ENCODE results near the gene AGER. TPM values are rescaled to one million over a fixed set of nuclear protein-coding genes. Genes with fewer than 3 reads are reported as not detected.

The AGER gene
- polyA plus RNA-seq, 2 of the 4 experiments (the other 2 are of a cell fraction), result 1.6 to 2.4 TPM

- TF ChIP-seq USF2 (IDR thresholded peaks at IDR 0.05), result no peak
- TF ChIP-seq, protein P1, sequence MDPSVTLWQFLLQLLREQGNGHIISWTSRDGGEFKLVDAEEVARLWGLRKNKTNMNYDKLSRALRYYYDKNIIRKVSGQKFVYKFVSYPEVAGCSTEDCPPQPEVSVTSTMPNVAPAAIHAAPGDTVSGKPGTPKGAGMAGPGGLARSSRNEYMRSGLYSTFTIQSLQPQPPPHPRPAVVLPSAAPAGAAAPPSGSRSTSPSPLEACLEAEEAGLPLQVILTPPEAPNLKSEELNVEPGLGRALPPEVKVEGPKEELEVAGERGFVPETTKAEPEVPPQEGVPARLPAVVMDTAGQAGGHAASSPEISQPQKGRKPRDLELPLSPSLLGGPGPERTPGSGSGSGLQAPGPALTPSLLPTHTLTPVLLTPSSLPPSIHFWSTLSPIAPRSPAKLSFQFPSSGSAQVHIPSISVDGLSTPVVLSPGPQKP (IDR thresholded peaks at IDR 0.05; ENCODE audit: low read depth, low read length), result no peak
- no peak for TF ChIP-seq ZSCAN20 (CRISPR knock-in tag; IDR thresholded peaks at IDR 0.05)
These were observed 11.5 kb upstream of the AGER start (continued) for GRCh38 chr6:32195652-32195901.

DNA sequence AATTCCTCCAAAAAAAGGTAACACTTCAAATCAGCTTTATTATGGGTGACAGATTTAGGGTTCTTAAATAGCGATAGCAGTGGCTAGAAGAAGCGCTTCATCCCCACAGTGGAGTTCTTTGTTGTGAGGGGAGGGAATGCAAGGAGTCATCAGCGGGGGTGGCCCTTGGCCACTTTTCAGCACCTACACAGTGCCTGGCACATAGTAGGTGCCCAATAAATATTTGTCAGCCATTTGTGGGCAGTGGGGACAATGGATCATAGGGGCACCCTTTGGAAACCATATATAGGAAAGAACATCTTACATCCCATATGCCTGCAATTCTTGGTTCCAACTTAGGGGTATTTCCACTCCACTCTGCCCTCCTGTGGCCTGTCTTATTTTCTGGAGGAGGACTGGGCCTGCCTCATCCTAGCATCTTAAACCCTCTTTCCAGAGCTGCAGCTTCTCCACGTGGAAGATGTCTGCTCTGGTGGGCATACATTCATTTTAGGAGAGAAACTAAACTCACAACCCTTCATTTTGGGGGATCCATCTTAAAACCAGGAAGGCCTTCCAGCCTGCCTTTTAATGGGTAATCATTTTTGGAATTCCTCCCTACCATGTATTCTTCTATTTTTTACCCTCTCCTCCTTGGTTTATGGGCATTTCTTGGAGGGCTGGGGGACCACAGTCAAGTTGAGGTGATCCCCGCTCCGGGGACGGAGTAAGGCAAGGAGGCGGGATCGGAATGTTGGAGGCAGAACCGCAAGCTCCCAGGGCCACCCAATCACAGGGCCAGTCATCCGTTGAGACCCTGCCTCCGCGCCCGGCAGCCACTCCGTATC, 11.0 kb upstream of the AGER start:
- Histone ChIP-seq H3K9me3 (no peaks in the 10 kb centered on the region), H3K27ac (peak overlapping the region; percentile 90 to 92), H3K4me2 (peak overlapping the region; percentile 91), H3K4me1 (peaks cover 29% of the 10 kb centered on the region), H3K4me3 (peak overlapping the region; percentile 53)
- DNase-seq (ENCODE audit: low read depth in 1 of 2, low spot score in 1 of 2) (peak; percentile 44 to 66), ATAC-seq (peak; percentile 91 to 95), FAIRE-seq (no peak)
- ChIA-PET CTCF (interaction anchor here (0.6 to 2.2 kb wide), 13 partner anchors 8 to 77 kb away, joined by 3 to 17 read pairs (median 4); partner anchors contain the start of genes EGFL8 and FKBPL), POLR2A (interaction anchor here (0.5 to 1.7 kb wide), 14 partner anchors 9 to 1112 kb away, joined by 3 to 24 read pairs (median 4); partner anchors contain the start of genes AGPAT1, ATF6B and FKBPL)
- 25% methylated on average over 10 of the region's 15 CpGs for WGBS (ENCODE audit: missing lambda C conversion rate)
- no peak for TF ChIP-seq ZNF302 (CRISPR knock-in tag; IDR thresholded peaks at IDR 0.05)
- 0 out of 5 replicates have a peak, but pooled peaks of 1 of the 2 experiments have one; percentile 3 for TF ChIP-seq JUN (IDR thresholded peaks at IDR 0.05)
- no peak for TF ChIP-seq TP53 (CRISPR knock-in tag; IDR thresholded peaks at IDR 0.05)
- TF ChIP-seq HOXB13 (CRISPR knock-in tag; IDR thresholded peaks at IDR 0.05; ENCODE audit: low read depth), result no peak
- no peak for TF ChIP-seq MAZ (IDR thresholded peaks at IDR 0.05; ENCODE audit: borderline replicate concordance, low read depth, low read length)
- TF ChIP-seq CBX2 (IDR thresholded peaks at IDR 0.05; ENCODE audit: borderline replicate concordance, low read depth), result no peak
- no peak for TF ChIP-seq MYC (IDR thresholded peaks at IDR 0.05; ENCODE audit: borderline replicate concordance, low read length)
- 0 out of 2 replicates have a peak, but pooled peaks have one; percentile 12 for TF ChIP-seq HOXB5 (CRISPR knock-in tag; IDR thresholded peaks at IDR 0.05)
- peak; percentile 58; the same call in 2 of the 3 replicates for TF ChIP-seq SMC3 (IDR thresholded peaks at IDR 0.05)
- no peak for TF ChIP-seq TFCP2L1 (CRISPR knock-in tag; IDR thresholded peaks at IDR 0.05)
- peak; percentile 51 for TF ChIP-seq CTCF (IDR thresholded peaks at IDR 0.05)
- no peak for TF ChIP-seq ESRRA (IDR thresholded peaks at IDR 0.05; ENCODE audit: borderline replicate concordance, low read length)
- no peak for TF ChIP-seq EHF (CRISPR knock-in tag; IDR thresholded peaks at IDR 0.05)
- TF ChIP-seq USF2 (IDR thresholded peaks at IDR 0.05), result no peak
- TF ChIP-seq POLR2A (IDR thresholded peaks at IDR 0.05; ENCODE audit: low read length), result peak; percentile 56
- TF ChIP-seq POLR2AphosphoS2 (conservative IDR thresholded peaks at IDR 0.05; ENCODE audit: low read length), result no peak
- TF ChIP-seq, protein P2, sequence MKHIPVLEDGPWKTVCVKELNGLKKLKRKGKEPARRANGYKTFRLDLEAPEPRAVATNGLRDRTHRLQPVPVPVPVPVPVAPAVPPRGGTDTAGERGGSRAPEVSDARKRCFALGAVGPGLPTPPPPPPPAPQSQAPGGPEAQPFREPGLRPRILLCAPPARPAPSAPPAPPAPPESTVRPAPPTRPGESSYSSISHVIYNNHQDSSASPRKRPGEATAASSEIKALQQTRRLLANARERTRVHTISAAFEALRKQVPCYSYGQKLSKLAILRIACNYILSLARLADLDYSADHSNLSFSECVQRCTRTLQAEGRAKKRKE (CRISPR knock-in tag; IDR thresholded peaks at IDR 0.05; ENCODE audit: low read depth), result no peak
- no peak for TF ChIP-seq RFX5 (IDR thresholded peaks at IDR 0.05)
- no peak for TF ChIP-seq FOSL2 (IDR thresholded peaks at IDR 0.05)
- no peak for TF ChIP-seq FOSL2 (CRISPR knock-in tag; IDR thresholded peaks at IDR 0.05)
- TF ChIP-seq, protein P3, sequence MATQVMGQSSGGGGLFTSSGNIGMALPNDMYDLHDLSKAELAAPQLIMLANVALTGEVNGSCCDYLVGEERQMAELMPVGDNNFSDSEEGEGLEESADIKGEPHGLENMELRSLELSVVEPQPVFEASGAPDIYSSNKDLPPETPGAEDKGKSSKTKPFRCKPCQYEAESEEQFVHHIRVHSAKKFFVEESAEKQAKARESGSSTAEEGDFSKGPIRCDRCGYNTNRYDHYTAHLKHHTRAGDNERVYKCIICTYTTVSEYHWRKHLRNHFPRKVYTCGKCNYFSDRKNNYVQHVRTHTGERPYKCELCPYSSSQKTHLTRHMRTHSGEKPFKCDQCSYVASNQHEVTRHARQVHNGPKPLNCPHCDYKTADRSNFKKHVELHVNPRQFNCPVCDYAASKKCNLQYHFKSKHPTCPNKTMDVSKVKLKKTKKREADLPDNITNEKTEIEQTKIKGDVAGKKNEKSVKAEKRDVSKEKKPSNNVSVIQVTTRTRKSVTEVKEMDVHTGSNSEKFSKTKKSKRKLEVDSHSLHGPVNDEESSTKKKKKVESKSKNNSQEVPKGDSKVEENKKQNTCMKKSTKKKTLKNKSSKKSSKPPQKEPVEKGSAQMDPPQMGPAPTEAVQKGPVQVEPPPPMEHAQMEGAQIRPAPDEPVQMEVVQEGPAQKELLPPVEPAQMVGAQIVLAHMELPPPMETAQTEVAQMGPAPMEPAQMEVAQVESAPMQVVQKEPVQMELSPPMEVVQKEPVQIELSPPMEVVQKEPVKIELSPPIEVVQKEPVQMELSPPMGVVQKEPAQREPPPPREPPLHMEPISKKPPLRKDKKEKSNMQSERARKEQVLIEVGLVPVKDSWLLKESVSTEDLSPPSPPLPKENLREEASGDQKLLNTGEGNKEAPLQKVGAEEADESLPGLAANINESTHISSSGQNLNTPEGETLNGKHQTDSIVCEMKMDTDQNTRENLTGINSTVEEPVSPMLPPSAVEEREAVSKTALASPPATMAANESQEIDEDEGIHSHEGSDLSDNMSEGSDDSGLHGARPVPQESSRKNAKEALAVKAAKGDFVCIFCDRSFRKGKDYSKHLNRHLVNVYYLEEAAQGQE (IDR thresholded peaks at IDR 0.05), result no peak
- TF ChIP-seq NPAS2 (CRISPR knock-in tag; IDR thresholded peaks at IDR 0.05; ENCODE audit: borderline replicate concordance), result no peak
- 0 out of 5 replicates have a peak, but pooled peaks of 1 of the 2 experiments have one; percentile 29 for TF ChIP-seq RAD21 (conservative IDR thresholded peaks at IDR 0.05 in 1 of 2, IDR thresholded peaks at IDR 0.05 in 1 of 2)

Measured in A549 (cell line).